ENCODE measurements around the gene CAPN14. TPM values are rescaled to one million over a fixed set of nuclear protein-coding genes. Genes with fewer than 3 reads are reported as not detected.

CAPN14 gene
- total and polyA plus RNA-seq, 2 experiments from 2014 or later, result 0.39 TPM; not detected in 1

DNA sequence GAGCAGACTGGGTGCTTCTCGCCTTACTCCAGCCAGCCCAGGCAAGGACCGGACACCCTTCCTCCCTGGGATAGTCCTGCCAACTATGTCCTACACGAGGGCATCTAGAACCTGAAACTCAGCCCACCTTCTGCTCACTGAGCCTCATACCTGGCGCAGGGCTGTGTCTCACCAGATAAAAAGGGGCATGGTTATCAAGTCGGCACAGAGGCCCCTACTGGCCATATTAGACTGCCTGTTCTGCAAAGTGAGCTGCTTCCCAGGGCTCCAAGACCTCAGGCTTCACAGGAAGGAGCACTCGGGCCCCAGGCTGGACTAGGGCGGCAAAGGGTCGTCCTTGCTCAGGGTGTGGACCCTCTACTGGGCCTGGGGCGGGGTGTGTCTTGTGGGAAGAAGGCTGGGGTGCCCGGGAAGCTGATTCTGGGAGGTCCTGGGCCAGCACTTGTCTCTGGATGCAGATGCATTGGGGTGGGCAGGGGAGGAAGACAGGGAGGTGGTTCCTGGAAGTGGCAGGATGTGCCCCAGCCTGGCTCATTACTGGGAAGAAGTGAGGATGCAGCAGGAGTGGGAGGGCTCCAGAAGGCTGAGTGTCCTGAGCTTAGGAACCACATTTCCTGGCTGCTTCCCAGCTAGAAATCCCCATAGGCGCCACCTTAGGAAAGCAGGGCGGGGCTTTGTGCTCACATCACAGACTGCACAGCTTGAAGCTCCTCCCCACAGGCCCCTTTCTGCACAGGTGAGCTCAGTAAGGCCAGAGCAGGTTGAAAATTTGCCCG, 36.2 kb upstream of the CAPN14 start:
- TF ChIP-seq CTCF (IDR thresholded peaks at IDR 0.05; ENCODE audit: low read depth, low read length), result no peak
- Histone ChIP-seq H3K4me1 (ENCODE audit: low read depth) (peaks cover 8% of the 10 kb centered on the region), H3K36me3 (no peaks in the 10 kb centered on the region), H3K27ac (no peak overlapping the region), H3K4me3 (no peak overlapping the region), H3K9me3 (ENCODE audit: low read depth) (no peaks in the 10 kb centered on the region), H3K27me3 (no peaks in the 10 kb centered on the region)
- DNase-seq (ENCODE audit: low read depth in 1 of 2, low spot score in 1 of 2), result no peak

- H3K36me3 ChIP-seq, result no peaks in the 10 kb centered on the region
- TF ChIP-seq CTCF (IDR thresholded peaks at IDR 0.05; ENCODE audit: low read depth, low read length), result no peak
- no peak for DNase-seq (ENCODE audit: low read depth in 1 of 2, low spot score in 1 of 2)
- no peaks in the 10 kb centered on the region for H3K9me3 ChIP-seq (ENCODE audit: low read depth)
- no peak overlapping the region for H3K27ac ChIP-seq
- no peak overlapping the region for H3K4me3 ChIP-seq
- no peaks in the 10 kb centered on the region for H3K27me3 ChIP-seq
- H3K4me1 ChIP-seq (ENCODE audit: low read depth), result peaks cover 4% of the 10 kb centered on the region
Observed at GRCh38 chr2:31251851-31252250, 34.5 kb upstream of the CAPN14 start.

- Histone ChIP-seq H3K4me1 (ENCODE audit: low read depth) (no peaks in the 10 kb centered on the region), H3K4me3 (no peak overlapping the region), H3K9me3 (ENCODE audit: low read depth) (no peaks in the 10 kb centered on the region), H3K27me3 (no peaks in the 10 kb centered on the region), H3K36me3 (no peaks in the 10 kb centered on the region), H3K27ac (no peak overlapping the region)
- TF ChIP-seq CTCF (IDR thresholded peaks at IDR 0.05; ENCODE audit: low read depth, low read length), result no peak
- DNase-seq (ENCODE audit: low read depth in 1 of 2, low spot score in 1 of 2), result no peak
Observed at GRCh38 chr2:31251018-31251417, 33.7 kb upstream of the CAPN14 start.

DNA sequence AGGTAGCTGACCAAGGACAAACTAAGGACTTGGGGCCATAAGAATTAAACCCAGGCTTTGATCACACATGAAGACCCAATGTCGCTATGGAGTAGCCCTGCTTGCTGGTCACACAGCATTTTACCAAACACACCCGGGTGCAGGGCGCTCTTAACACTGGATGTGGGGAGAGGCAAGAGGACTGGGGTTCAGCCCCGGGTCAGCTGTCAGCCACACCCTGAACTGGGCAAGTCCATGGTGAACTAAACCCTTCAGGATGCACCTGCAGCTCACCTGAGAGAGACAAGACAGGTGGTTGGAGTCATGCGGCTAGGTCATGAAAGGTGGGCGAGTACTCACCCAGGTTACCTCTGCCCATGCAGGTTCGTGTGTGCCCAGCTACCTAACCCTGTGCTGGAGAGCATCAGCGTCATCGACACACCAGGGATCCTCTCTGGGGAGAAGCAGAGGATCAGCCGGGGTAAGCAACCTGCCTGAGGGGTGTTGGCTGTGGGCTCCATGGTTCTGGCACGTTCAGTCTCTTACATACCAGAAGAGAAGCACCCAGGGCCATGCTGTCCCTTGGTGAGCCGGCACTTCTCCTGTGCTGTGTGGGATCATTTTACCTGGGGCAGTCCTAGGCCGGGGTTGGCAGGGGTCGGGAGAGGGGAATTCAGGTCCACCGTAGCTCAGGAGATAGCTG, 31.8 kb upstream of the CAPN14 start:
- TF ChIP-seq CTCF (IDR thresholded peaks at IDR 0.05; ENCODE audit: low read depth, low read length), result no peak
- Histone ChIP-seq H3K4me1 (ENCODE audit: low read depth) (no peaks in the 10 kb centered on the region), H3K36me3 (no peaks in the 10 kb centered on the region), H3K27me3 (no peaks in the 10 kb centered on the region), H3K9me3 (ENCODE audit: low read depth) (no peaks in the 10 kb centered on the region), H3K4me3 (no peak overlapping the region), H3K27ac (no peak overlapping the region)
- no peak for DNase-seq (ENCODE audit: low read depth in 1 of 2, low spot score in 1 of 2)

- TF ChIP-seq CTCF (IDR thresholded peaks at IDR 0.05; ENCODE audit: low read depth, low read length), result no peak
- no peak overlapping the region for H3K27ac ChIP-seq
- DNase-seq (ENCODE audit: low read depth in 1 of 2, low spot score in 1 of 2), result no peak
Observed at GRCh38 chr2:31248139-31248538, 30.8 kb upstream of the CAPN14 start.

More at GRCh38 chr2:31248139-31248538, 30.8 kb upstream of the CAPN14 start:
- Histone ChIP-seq H3K4me3 (no peak overlapping the region), H3K27me3 (no peaks in the 10 kb centered on the region), H3K9me3 (ENCODE audit: low read depth) (no peaks in the 10 kb centered on the region), H3K4me1 (ENCODE audit: low read depth) (no peaks in the 10 kb centered on the region), H3K36me3 (no peaks in the 10 kb centered on the region)
